Measurements from ENCODE around the gene SPRR1A.

- no peak for TF ChIP-seq CTCF (conservative IDR thresholded peaks at IDR 0.05 in 1 of 2, IDR thresholded peaks at IDR 0.05 in 1 of 2; ENCODE audit: extremely low read depth in 1 of 2, insufficient read depth in 1 of 2, low read depth in 1 of 2, low read length in 2 of 2)
- TF ChIP-seq EZH2 (IDR thresholded peaks at IDR 0.05; ENCODE audit: borderline replicate concordance, low read length) = no peak
Measured at GRCh38 chr1:152951711-152952110, 32.2 kb upstream of the SPRR1A start.

Data from mammary epithelial cell (primary cell).